K562 (cell line): ENCODE measurements around the gene TTC8. TPM values are rescaled to one million over a fixed set of nuclear protein-coding genes. Genes with fewer than 3 reads are reported as not detected.
"Not testable (repeated sequence)": the region's sequence is repeated elsewhere in the genome, so short reads cannot be mapped to it uniquely, and the experiment has no call there.

Experiments
- ATAC-seq: fragments of 200-7000 bp; cut with Tn5 transposase; 3 replicates; pipeline ENCODE4 v1.9.1; 2020; ENCODE audit warnings: moderate library complexity
- BruUV-seq: library from RNA; stranded (reverse); fragments of 400-500 nt; replicated peaks from 2 replicates; lab custom pipeline; 2021; lab: Mats Ljungman, UMichigan
- CTCF ChIA-PET: fragments of 300-600 bp; formaldehyde crosslinking; extraction: SDS; loops from one replicate; lab custom pipeline; 2021; ENCODE audit warnings: low intra/inter-chr PET ratio; lab: Yijun Ruan, JAX
- POLR2A ChIA-PET: fragments of 300-600, 350-650 bp; sonication (Branson Sonifier 250); formaldehyde crosslinking; extraction: SDS; loops from one replicate; lab custom pipeline; 2021; ENCODE audit warnings: antibody characterized with exemption, inconsistent platforms; lab: Yijun Ruan, JAX
- DNase-seq, 4 experiments: peaks; one replicate each; pipeline versions ENCODE4 v3.0.0 to v3.0.0-alpha.2; 2011 to 2018; ENCODE audit warnings: low spot score in 3 of 4, mixed read lengths in 3 of 4; ENCODE audit errors: extremely low read depth in 1 of 4
- FAIRE-seq: peaks from 2 replicates; lab custom pipeline; 2011; peaks lifted over from hg19 to GRCh38; lab: Jason Lieb, UNC
- H2AFZ ChIP-seq: 2 replicates; pipeline ENCODE4 v1.6.0; 2011; ENCODE audit warnings: low read depth, low read length, control low read depth, inconsistent platforms
- H3K27ac ChIP-seq: fragments of 200-600 bp; 3 replicates; pipeline ENCODE4 v1.8.0; 2011; ENCODE audit warnings: low read depth, mild to moderate bottlenecking, control low read depth, inconsistent platforms, low read length, moderate library complexity, mixed read lengths; ENCODE audit errors: extremely low read depth
- H3K27me3 ChIP-seq, 2 experiments: fragments of 300-600 bp in 1 of 2; 2 replicates in 1 of 2; 3 replicates in 1 of 2; pipeline versions ENCODE4 v1.6.0 to v1.8.0; 2011; ENCODE audit warnings: inconsistent platforms in 2 of 2, low read length in 2 of 2, mild to moderate bottlenecking in 1 of 2, mixed read lengths in 1 of 2, moderate library complexity in 1 of 2; ENCODE audit not compliant: control insufficient read depth in 2 of 2, insufficient read depth in 2 of 2
- H3K36me3 ChIP-seq: fragments of 300-600 bp; 3 replicates; pipeline ENCODE4 v1.8.0; 2011; ENCODE audit warnings: mild to moderate bottlenecking, low read length, inconsistent platforms; ENCODE audit not compliant: control insufficient read depth, insufficient read depth
- H3K4me1 ChIP-seq, 2 experiments: fragments of 200-600 bp in 1 of 2; replicated peaks in 1 of 2; 2 replicates in 1 of 2; 3 replicates in 1 of 2; pipeline versions ENCODE4 v1.5.1 to v1.8.0; 2011; ENCODE audit warnings: inconsistent platforms in 2 of 2, low read length in 2 of 2, mild to moderate bottlenecking in 1 of 2, mixed read lengths in 1 of 2, moderate library complexity in 1 of 2; ENCODE audit not compliant: control insufficient read depth in 2 of 2, insufficient read depth in 2 of 2
- H3K4me2 ChIP-seq: 2 replicates; pipeline ENCODE4 v1.6.1; 2011; ENCODE audit warnings: low read length, control low read depth, inconsistent platforms, mixed read lengths; ENCODE audit not compliant: insufficient read depth
- H3K4me3 ChIP-seq: fragments of 200-600 bp; sonication (generic), shearing (Covaris generic); 2 replicates; pipeline ENCODE4 v1.5.1; 2016; ENCODE audit warnings: control low read depth, inconsistent platforms
- H3K79me2 ChIP-seq: fragments of 200-600 bp; 3 replicates; pipeline ENCODE4 v1.8.0; 2011; ENCODE audit warnings: low read length, inconsistent platforms; ENCODE audit not compliant: control insufficient read depth, insufficient read depth
- H3K9ac ChIP-seq, 2 experiments: 2 replicates each; pipeline versions ENCODE4 v1.6.0 to v1.6.1; 2011; ENCODE audit warnings: low read depth in 2 of 2, low read length in 2 of 2, control low read depth in 1 of 2, inconsistent platforms in 1 of 2, mild to moderate bottlenecking in 1 of 2, mixed read lengths in 1 of 2; ENCODE audit not compliant: insufficient read depth in 1 of 2
- H3K9me1 ChIP-seq: one replicate; pipeline ENCODE4 v1.6.0; 2011; ENCODE audit warnings: inconsistent platforms, mild to moderate bottlenecking, low read length, moderate library complexity; ENCODE audit not compliant: control insufficient read depth, insufficient read depth
- H3K9me3 ChIP-seq: replicated peaks from 2 replicates; pipeline ENCODE4 v1.5.1; 2011; ENCODE audit warnings: low read depth, low read length, inconsistent platforms; ENCODE audit not compliant: control insufficient read depth, insufficient read depth
- H4K20me1 ChIP-seq: replicated peaks from 2 replicates; pipeline ENCODE4 v1.6.1; 2011; ENCODE audit warnings: low read length, inconsistent platforms, mixed read lengths; ENCODE audit not compliant: control insufficient read depth, insufficient read depth
- ARID1B ChIP-seq: fragments of 450-650 bp; IDR thresholded peaks from 2 replicates; pipeline ENCODE4 v1.6.1; 2016; ENCODE audit warnings: antibody characterized with exemption, mild to moderate bottlenecking, inconsistent platforms
- CBFA2T2 ChIP-seq: fragments of 450-650 bp; conservative IDR thresholded peaks from 2 replicates; pipeline ENCODE4 v1.6.1; 2017; ENCODE audit warnings: mild to moderate bottlenecking
- CREM ChIP-seq: IDR thresholded peaks from 2 replicates; pipeline ENCODE4 v1.6.1; 2014; ENCODE audit warnings: antibody characterized with exemption, low read depth
- DPF2 ChIP-seq: fragments of 450-650 bp; IDR thresholded peaks from 2 replicates; pipeline ENCODE4 v1.6.1; 2016
- EP300 ChIP-seq: IDR thresholded peaks from 2 replicates; pipeline ENCODE4 v1.6.1; 2012; ENCODE audit warnings: low read length, improper control_type of control experiment
- ESRRA ChIP-seq: fragments of 450-650 bp; IDR thresholded peaks from 2 replicates; pipeline ENCODE4 v1.6.1; 2014; ENCODE audit warnings: low read depth, mild to moderate bottlenecking, moderate library complexity, borderline replicate concordance
- GATA2 ChIP-seq: sonication (generic); formaldehyde crosslinking; IDR thresholded peaks from 2 replicates; pipeline ENCODE4 v1.4.0; 2020; ENCODE audit warnings: mild to moderate bottlenecking, missing genetic modification reagents
- MEIS2 ChIP-seq: fragments of 450-650 bp; IDR thresholded peaks from 2 replicates; pipeline ENCODE4 v1.6.1; 2014; ENCODE audit warnings: mild to moderate bottlenecking; ENCODE audit not compliant: partially characterized antibody
- MTA2 ChIP-seq: fragments of 450-650 bp; IDR thresholded peaks from 2 replicates; pipeline ENCODE4 v1.6.1; 2016; ENCODE audit warnings: low read depth
- NFIC ChIP-seq: fragments of 450-650 bp; IDR thresholded peaks from 2 replicates; pipeline ENCODE4 v1.6.1; 2017; ENCODE audit warnings: mild to moderate bottlenecking, inconsistent platforms
- PML ChIP-seq: IDR thresholded peaks from 2 replicates; pipeline ENCODE4 v1.6.1; 2012; ENCODE audit warnings: low read length, inconsistent platforms
- POLR2AphosphoS5 ChIP-seq: IDR thresholded peaks from 2 replicates; pipeline ENCODE4 v1.6.1; 2011; ENCODE audit warnings: mild to moderate bottlenecking, low read depth, low read length, moderate library complexity; ENCODE audit not compliant: control insufficient read depth, insufficient read depth
- SMAD4 ChIP-seq: fragments of 250-450 bp; sonication (Bioruptor Pico); conservative IDR thresholded peaks from 2 replicates; pipeline ENCODE4 v1.8.0; 2021; ENCODE audit warnings: inconsistent platforms, mild to moderate bottlenecking, moderate library complexity
- SMARCA4 ChIP-seq: fragments of 450-650 bp; IDR thresholded peaks from 2 replicates; pipeline ENCODE4 v1.6.1; 2016
- SMARCE1 ChIP-seq: fragments of 450-650 bp; IDR thresholded peaks from 2 replicates; pipeline ENCODE4 v1.7.1; 2016; ENCODE audit warnings: mild to moderate bottlenecking
- STAT5A ChIP-seq: IDR thresholded peaks from 2 replicates; pipeline ENCODE4 v1.6.1; 2012; ENCODE audit warnings: low read length, inconsistent platforms, borderline replicate concordance
- TCF3 ChIP-seq: sonication (generic); formaldehyde crosslinking; IDR thresholded peaks from 2 replicates; pipeline ENCODE4 v1.4.0; 2020; ENCODE audit warnings: mild to moderate bottlenecking, missing genetic modification reagents
- ZNF584 ChIP-seq: fragments of 200-800 bp; sonication (Bioruptor generic); IDR thresholded peaks from 2 replicates; pipeline ENCODE4 v1.6.1; 2016; ENCODE audit warnings: low read depth, mild to moderate bottlenecking, missing genetic modification characterization, missing compliant biosample characterization
- WGBS: fragments of 100-300 bp; shearing (Covaris generic); methylation state at CpG from one replicate; pipeline ENCODE4 v1.1.6; 2016; ENCODE audit warnings: low coverage, mixed read lengths; ENCODE audit not compliant: insufficient coverage; ENCODE audit errors: missing lambda C conversion rate; 5-methylcytosine and 5-hydroxymethylcytosine counted together
- in situ Hi-C: fragments of 300-500 bp; cut with MboI; formaldehyde crosslinking; loops from 4 replicates; pipeline ENCODE4 v1.15.0; 2018; ENCODE audit warnings: inconsistent platforms, mixed read lengths
- intact Hi-C: fragments of 100-400 bp; cut with micrococcal nuclease; formaldehyde crosslinking; loops from 2 replicates; pipeline ENCODE4 v1.14.2; 2022
- polyA plus RNA-seq, 8 experiments: library from polyadenylated mRNA; depleted of rRNA in 4 of 8; stranded (reverse) in 5 of 8; unstranded in 3 of 8; fragments of >200 nt; fragmentation: Nextera tagmentation in 2 of 8; fragmentation: Illumina TruSeq in 1 of 8; extraction: Ambion mirVana in 2 of 8; extraction: Trizol in 1 of 8; gene quantifications; 2 replicates each; pipeline versions ENCODE4 v1.2.1 to v1.2.3, GENCODE V29; 2011 to 2014; ENCODE audit warnings: inconsistent platforms in 1 of 8, missing spikeins in 1 of 8
- total RNA-seq, 7 experiments: library from RNA; depleted of rRNA in 6 of 7; stranded (reverse); fragments of >200 nt in 6 of 7; fragmentation: Illumina TruSeq in 2 of 7; extraction: Trizol in 2 of 7; gene quantifications; 2 replicates each; pipeline versions ENCODE4 v1.2.1 to v1.2.3, GENCODE V29; 2011 to 2021; ENCODE audit warnings: low replicate concordance in 1 of 7
- TF ChIP-seq, protein P1 (sequence below): fragments of 450-650 bp; formaldehyde crosslinking; IDR thresholded peaks from 2 replicates; pipeline ENCODE4 v1.4.0; 2020; ENCODE audit warnings: mild to moderate bottlenecking
- TF ChIP-seq, protein P2 (sequence below), 2 experiments: IDR thresholded peaks in 1 of 2; conservative IDR thresholded peaks in 1 of 2; 2 replicates each; pipeline ENCODE4 v1.6.1; 2016; ENCODE audit warnings: low read depth in 2 of 2, mild to moderate bottlenecking in 1 of 2, missing compliant biosample characterization in 1 of 2, missing genetic modification characterization in 1 of 2, moderate library complexity in 1 of 2

Gene TTC8
- total and polyA plus RNA-seq, 9 of the 15 experiments (the other 6 are each of a cell fraction or from before 2014, with no cell fraction given) = 7.3 to 22.7 (median 9.6) TPM

DNA sequence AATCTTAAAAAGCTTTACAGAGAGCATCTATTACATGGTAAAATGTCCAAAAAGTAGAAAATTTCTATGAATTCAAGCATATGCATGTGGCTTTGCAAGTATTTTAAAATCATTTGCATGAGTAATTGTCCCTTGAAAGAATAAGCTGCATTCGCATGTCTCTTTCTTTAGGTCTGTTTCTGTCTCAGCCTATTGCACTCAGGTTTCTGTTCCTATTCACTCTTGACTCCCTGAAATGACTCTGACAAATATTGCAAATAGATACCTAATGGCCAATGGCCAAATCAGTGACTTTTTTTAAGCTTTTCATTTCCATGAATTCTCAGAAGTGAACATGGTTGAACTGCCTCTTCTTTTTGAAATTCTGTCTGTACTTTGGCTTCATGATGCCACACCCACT, 6.4 kb upstream of the TTC8 start (continued):
- TF ChIP-seq, protein P1, sequence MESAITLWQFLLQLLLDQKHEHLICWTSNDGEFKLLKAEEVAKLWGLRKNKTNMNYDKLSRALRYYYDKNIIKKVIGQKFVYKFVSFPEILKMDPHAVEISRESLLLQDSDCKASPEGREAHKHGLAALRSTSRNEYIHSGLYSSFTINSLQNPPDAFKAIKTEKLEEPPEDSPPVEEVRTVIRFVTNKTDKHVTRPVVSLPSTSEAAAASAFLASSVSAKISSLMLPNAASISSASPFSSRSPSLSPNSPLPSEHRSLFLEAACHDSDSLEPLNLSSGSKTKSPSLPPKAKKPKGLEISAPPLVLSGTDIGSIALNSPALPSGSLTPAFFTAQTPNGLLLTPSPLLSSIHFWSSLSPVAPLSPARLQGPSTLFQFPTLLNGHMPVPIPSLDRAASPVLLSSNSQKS (CRISPR knock-in tag) = no peak
- TF ChIP-seq ZNF584 (CRISPR knock-in tag) = no peak

DNA sequence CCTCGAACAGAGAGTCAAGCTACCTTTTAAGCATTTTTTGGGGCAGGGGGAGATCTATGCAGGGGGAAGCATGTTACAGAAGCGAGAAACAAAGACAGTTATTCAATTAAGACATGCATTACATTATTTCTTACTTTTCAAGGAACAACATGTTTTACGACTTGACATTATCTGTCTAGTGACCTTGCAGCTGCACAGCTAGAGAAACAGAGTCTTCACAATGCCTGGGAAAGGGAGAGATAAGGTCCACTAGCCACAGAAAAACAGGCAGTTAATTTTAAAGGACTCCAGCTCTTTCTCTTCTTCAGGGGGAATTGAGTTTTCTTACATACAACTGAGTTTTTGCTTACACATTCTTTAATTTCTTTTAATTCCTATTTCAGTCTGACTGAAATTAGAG, 4.8 kb upstream of the TTC8 start:
- FAIRE-seq, BruUV-seq: not testable (repeated sequence)
- TF ChIP-seq EP300 (peak; percentile 41; the same call in 1 of the 2 replicates), POLR2AphosphoS5 (0 out of 2 replicates have a peak, but pooled peaks have one; percentile 30), SMAD4 (CRISPR knock-in tag) (peak; percentile 71), MTA2 (peak; percentile 72), CREM (0 out of 2 replicates have a peak, but pooled peaks have one; percentile 7), CBFA2T2 (peak; percentile 74), ARID1B (peak; percentile 86), ESRRA (peak; percentile 45; the same call in 1 of the 2 replicates), TCF3 (CRISPR knock-in tag) (peak; percentile 85), GATA2 (CRISPR knock-in tag) (0 out of 2 replicates have a peak, but pooled peaks have one; percentile 43), SMARCE1 (peak; percentile 58; the same call in 1 of the 2 replicates), DPF2 (peak; percentile 81), PML (0 out of 2 replicates have a peak, but pooled peaks have one; percentile 22), MEIS2 (peak; percentile 87), STAT5A (peak; percentile 42; the same call in 1 of the 2 replicates), NFIC (peak; percentile 34; the same call in 1 of the 2 replicates), SMARCA4 (peak; percentile 74)
- TF ChIP-seq, protein P2, sequence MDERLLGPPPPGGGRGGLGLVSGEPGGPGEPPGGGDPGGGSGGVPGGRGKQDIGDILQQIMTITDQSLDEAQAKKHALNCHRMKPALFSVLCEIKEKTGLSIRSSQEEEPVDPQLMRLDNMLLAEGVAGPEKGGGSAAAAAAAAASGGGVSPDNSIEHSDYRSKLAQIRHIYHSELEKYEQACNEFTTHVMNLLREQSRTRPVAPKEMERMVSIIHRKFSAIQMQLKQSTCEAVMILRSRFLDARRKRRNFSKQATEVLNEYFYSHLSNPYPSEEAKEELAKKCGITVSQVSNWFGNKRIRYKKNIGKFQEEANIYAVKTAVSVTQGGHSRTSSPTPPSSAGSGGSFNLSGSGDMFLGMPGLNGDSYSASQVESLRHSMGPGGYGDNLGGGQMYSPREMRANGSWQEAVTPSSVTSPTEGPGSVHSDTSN (CRISPR knock-in tag; IDR thresholded peaks at IDR 0.05; ENCODE audit: low read depth) = not testable (repeated sequence)
- TF ChIP-seq, protein P2 (tag; conservative IDR thresholded peaks at IDR 0.05; ENCODE audit: low read depth) = peak; percentile 78

More for the DNA sequence above, 4.8 kb upstream of the TTC8 start:
- peaks cover 2 to 42% of the 10 kb centered on the region in 2 experiments; a peak in 4 of 5 replicates for H3K4me1 ChIP-seq
- ATAC-seq, H3K36me3 ChIP-seq, H3K79me2 ChIP-seq, H3K27me3 ChIP-seq, H3K9me3 ChIP-seq, H3K4me3 ChIP-seq, H4K20me1 ChIP-seq, CTCF ChIA-PET, H3K9me1 ChIP-seq, intact Hi-C loops, in situ Hi-C loops: not testable (repeated sequence)
- H3K9ac ChIP-seq = peak overlapping the region in 1 of 2 experiments; percentile 41; a peak in 1 of 4 replicates
- H2AFZ ChIP-seq = peak overlapping the region; percentile 74
- H3K27ac ChIP-seq = peak overlapping the region; percentile 75
- POLR2A ChIA-PET = interaction anchor here (0.6 to 1.1 kb wide), 2 partner anchors 18 to 22 kb away, joined by 3 read pairs; no protein-coding TSS in a partner anchor
- WGBS = 0% methylated on average over 3 of the region's 3 CpGs
- H3K4me2 ChIP-seq = peak overlapping the region; percentile 44
- peak in 1 of 4 experiments; percentile 49 for DNase-seq
